Esophagus squamous epithelium (tissue), 5 donors: Measurements from ENCODE around the gene DYNC1LI1. TPM values are rescaled to one million over a fixed set of nuclear protein-coding genes. Genes with fewer than 3 reads are reported as not detected.

ENCODE experiments used
- DNase-seq: peaks from one replicate; lab custom pipeline; 2025; lab: John Stamatoyannopoulos, UW
- H3K27ac ChIP-seq, 4 donors: fragments of 200-600 bp; sonication (generic); one replicate each; pipeline ENCODE4 v1.5.1; 2016 to 2019; ENCODE audit warnings: mild to moderate bottlenecking in 1 of 4
- H3K27me3 ChIP-seq, 4 donors: fragments of 200-600 bp; sonication (generic); 1 replicate in 3 of 4; 2 replicates in 1 of 4; pipeline versions ENCODE4 v1.5.1 to v1.6.0; 2017 to 2021; ENCODE audit warnings: antibody characterized with exemption in 1 of 4
- H3K36me3 ChIP-seq, 3 donors: fragments of 200-600 bp; sonication (generic); one replicate each; pipeline ENCODE4 v1.5.1; 2016 to 2019
- H3K4me1 ChIP-seq, 3 donors: fragments of 200-600 bp; sonication (generic); one replicate each; pipeline ENCODE4 v1.5.1; 2017 to 2019
- H3K4me3 ChIP-seq, 4 donors: fragments of 200-600 bp; sonication (generic); 1 replicate in 3 of 4; 2 replicates in 1 of 4; pipeline ENCODE4 v1.5.1; 2016 to 2019; ENCODE audit warnings: mild to moderate bottlenecking in 2 of 4, moderate library complexity in 1 of 4
- H3K9me3 ChIP-seq, 3 donors: fragments of 200-600 bp; sonication (generic); one replicate each; pipeline ENCODE4 v1.5.1; 2016 to 2019
- CTCF ChIP-seq, 6 experiments: fragments of 450-650 bp in 4 of 6; fragments of 200-600 bp in 2 of 6; sonication (generic) in 2 of 6; IDR thresholded peaks; one replicate each; pipeline ENCODE4 v1.5.1; 2016 to 2019; ENCODE audit warnings: antibody characterized with exemption in 6 of 6, mild to moderate bottlenecking in 4 of 6, moderate library complexity in 4 of 6
- POLR2A ChIP-seq, 4 donors: fragments of 450-650 bp; IDR thresholded peaks; one replicate each; pipeline ENCODE4 v1.6.1; 2017; ENCODE audit warnings: antibody characterized with exemption in 4 of 4, mild to moderate bottlenecking in 4 of 4, moderate library complexity in 3 of 4
- WGBS, 2 donors: methylation state at CpG; one replicate each; pipeline ENCODE4 v1.1.5; 2018; 5-methylcytosine and 5-hydroxymethylcytosine counted together
- intact Hi-C: fragments of 100-400 bp; cut with DNase I; formaldehyde crosslinking; loops from one replicate; pipeline ENCODE4 v1.15.0; 2022
- total RNA-seq, 4 donors: library from RNA; depleted of rRNA; stranded (reverse); fragments of >200 nt; gene quantifications; one replicate each; pipeline ENCODE4 v1.1.0, GENCODE V29; 2016
- donor health status: DM: yes; HTN: yes; CAD: no.

DYNC1LI1 gene
- total RNA-seq = 10 to 100 TPM; 12.8 to 29.9 (median 24.8) TPM

GRCh38 chr3:32570421-32571191, at the start of gene DYNC1LI1:
Gene DYNC1LI1, minus strand, starts transcription at chr3:32570858. Its CDS starts 88 bp downstream, at chr3:32570770.
- H3K27me3 ChIP-seq = no peaks in the 10 kb centered on the region
- 0% methylated on average over 4 of the region's 89 CpGs; no CpG with 5 or more reads in 1 of the 2 donors for WGBS, 2 donors
- H3K4me3 ChIP-seq = peak within 1 kb of the TSS; percentile 69 to 99 (median 92)
- peaks cover 0 to 45% (median 17%) of the 10 kb centered on the region in 3 donors for H3K4me1 ChIP-seq
- peak; percentile 57 for DNase-seq
- TF ChIP-seq POLR2A (IDR thresholded peaks at IDR 0.05) (peak in 2 of 4 donors; percentile 67 to 78), CTCF (IDR thresholded peaks at IDR 0.05) (no peak)
- intact Hi-C loops = no loop called here
- no peaks in the 10 kb centered on the region for H3K9me3 ChIP-seq
- H3K36me3 ChIP-seq = peaks cover 0 to 10% (median 4%) of the 10 kb centered on the region in 3 donors
- H3K27ac ChIP-seq = peak within 1 kb of the TSS; percentile 90 to 98 (median 96)

- H3K9me3 ChIP-seq = peaks cover 0 to 5% (median 0%) of the 10 kb centered on the region in 3 donors
- no peak overlapping the region for H3K27ac ChIP-seq
- intact Hi-C loops = no loop called here
Measured at GRCh38 chr3:32619395-32619794, 48.7 kb upstream of the DYNC1LI1 start.

GRCh38 chr3:32616267-32616962, 45.8 kb upstream of the DYNC1LI1 start:
- 64 to 66% methylated on average over 14 of the region's 14 CpGs for WGBS, 2 donors
- intact Hi-C loops = no loop called here
- Histone ChIP-seq H3K4me1 (peaks cover 3 to 39% (median 6%) of the 10 kb centered on the region in 3 donors), H3K9me3 (peaks cover 0 to 5% (median 0%) of the 10 kb centered on the region in 3 donors), H3K4me3 (no peak overlapping the region), H3K36me3 (no peaks in the 10 kb centered on the region), H3K27me3 (no peaks in the 10 kb centered on the region), H3K27ac (peak overlapping the region in 3 of 4 donors; percentile 15 to 60 (median 37))
- DNase-seq = no peak
- no peak for TF ChIP-seq POLR2A (IDR thresholded peaks at IDR 0.05)
- no peak for TF ChIP-seq CTCF (IDR thresholded peaks at IDR 0.05)

More at GRCh38 chr3:32619395-32619794, 48.7 kb upstream of the DYNC1LI1 start:
- no peaks in the 10 kb centered on the region for H3K36me3 ChIP-seq
- no peak for DNase-seq
- no peak overlapping the region for H3K4me3 ChIP-seq
- no peaks in the 10 kb centered on the region for H3K27me3 ChIP-seq
- TF ChIP-seq CTCF (IDR thresholded peaks at IDR 0.05) (no peak), POLR2A (IDR thresholded peaks at IDR 0.05) (no peak)
- H3K4me1 ChIP-seq = peaks cover 0 to 20% (median 3%) of the 10 kb centered on the region in 3 donors

- TF ChIP-seq CTCF (IDR thresholded peaks at IDR 0.05) = no peak
- TF ChIP-seq POLR2A (IDR thresholded peaks at IDR 0.05) = no peak
- Histone ChIP-seq H3K4me1 (peaks cover 3 to 39% (median 6%) of the 10 kb centered on the region in 3 donors), H3K27ac (no peak overlapping the region), H3K27me3 (no peaks in the 10 kb centered on the region), H3K4me3 (no peak overlapping the region), H3K9me3 (peaks cover 0 to 5% (median 0%) of the 10 kb centered on the region in 3 donors), H3K36me3 (no peaks in the 10 kb centered on the region)
- no peak for DNase-seq
- intact Hi-C loops = no loop called here
- 4 to 25% methylated on average over 2 of the region's 2 CpGs for WGBS, 2 donors
Measured at GRCh38 chr3:32614956-32615355, 44.3 kb upstream of the DYNC1LI1 start.

GRCh38 chr3:32613183-32613582, 42.5 kb upstream of the DYNC1LI1 start:
- H3K36me3 ChIP-seq = no peaks in the 10 kb centered on the region
- H3K9me3 ChIP-seq = no peaks in the 10 kb centered on the region
- TF ChIP-seq CTCF (IDR thresholded peaks at IDR 0.05) (no peak), POLR2A (IDR thresholded peaks at IDR 0.05) (no peak)
- no peaks in the 10 kb centered on the region for H3K27me3 ChIP-seq
- H3K27ac ChIP-seq = peak overlapping the region; percentile 24 to 74 (median 62)
- peak overlapping the region in 1 of 4 donors; percentile 7 for H3K4me3 ChIP-seq
- WGBS, 2 donors = 43 to 55% methylated on average over 4 of the region's 4 CpGs
- H3K4me1 ChIP-seq = peaks cover 3 to 39% (median 6%) of the 10 kb centered on the region in 3 donors
- intact Hi-C loops = no loop called here
- DNase-seq = no peak
